Lower lobe of right lung (tissue), 2 donors: Measurements from ENCODE around the gene C17orf113. TPM values are rescaled to one million over a fixed set of nuclear protein-coding genes. Genes with fewer than 3 reads are reported as not detected.

Source experiments
- ATAC-seq, 2 donors: fragments of 200-7000 bp; cut with Tn5 transposase; one replicate each; pipeline ENCODE4 v1.9.1; 2020 to 2022; ENCODE audit warnings: mild to moderate bottlenecking in 2 of 2, moderate library complexity in 2 of 2
- DNase-seq: peaks from one replicate; pipeline ENCODE4 v3.0.0-alpha.2; 2020
- H3K27ac ChIP-seq: fragments of 200-600 bp; one replicate; pipeline ENCODE4 v1.8.0; 2022
- H3K27me3 ChIP-seq: fragments of 200-600 bp; one replicate; pipeline ENCODE4 v1.8.0; 2022; ENCODE audit warnings: low read depth
- H3K36me3 ChIP-seq: fragments of 200-600 bp; one replicate; pipeline ENCODE4 v1.8.0; 2022; ENCODE audit warnings: mild to moderate bottlenecking
- H3K4me1 ChIP-seq: fragments of 200-600 bp; one replicate; pipeline ENCODE4 v1.8.0; 2022
- H3K4me3 ChIP-seq: fragments of 200-600 bp; one replicate; pipeline ENCODE4 v1.8.0; 2022; ENCODE audit warnings: mild to moderate bottlenecking
- H3K9me3 ChIP-seq: fragments of 200-600 bp; one replicate; pipeline ENCODE4 v1.8.0; 2022
- intact Hi-C: fragments of 100-400 bp; cut with DNase I; formaldehyde crosslinking; loops from one replicate; pipeline ENCODE4 v1.11.0; 2022
- total RNA-seq: library from RNA; stranded (reverse); fragmentation: NEBNext Ultra II Directional; extraction: Animal tissue kit (Norgen Biotek cat#: 25700); gene quantifications from one replicate; pipeline ENCODE4 v1.2.1, GENCODE V29; 2021
- TF ChIP-seq, protein P1 (sequence below): fragments of 200-600 bp; IDR thresholded peaks from one replicate; pipeline ENCODE4 v1.8.0; 2022; ENCODE audit warnings: antibody characterized with exemption, mild to moderate bottlenecking
- donor health status: DM: no; HTN: yes; CAD: no; lungs with severe emphysema.

C17orf113 gene
- total RNA-seq, 1 donor from 2014 or later = 0.89 TPM

- no peak overlapping the region for H3K4me3 ChIP-seq
- peaks cover 14% of the 10 kb centered on the region for H3K27me3 ChIP-seq
- ATAC-seq (no peak), DNase-seq (no peak)
- no peaks in the 10 kb centered on the region for H3K36me3 ChIP-seq
- intact Hi-C loops = no loop called here
- no peaks in the 10 kb centered on the region for H3K9me3 ChIP-seq
- no peak overlapping the region for H3K27ac ChIP-seq
- no peaks in the 10 kb centered on the region for H3K4me1 ChIP-seq
- TF ChIP-seq, protein P1, sequence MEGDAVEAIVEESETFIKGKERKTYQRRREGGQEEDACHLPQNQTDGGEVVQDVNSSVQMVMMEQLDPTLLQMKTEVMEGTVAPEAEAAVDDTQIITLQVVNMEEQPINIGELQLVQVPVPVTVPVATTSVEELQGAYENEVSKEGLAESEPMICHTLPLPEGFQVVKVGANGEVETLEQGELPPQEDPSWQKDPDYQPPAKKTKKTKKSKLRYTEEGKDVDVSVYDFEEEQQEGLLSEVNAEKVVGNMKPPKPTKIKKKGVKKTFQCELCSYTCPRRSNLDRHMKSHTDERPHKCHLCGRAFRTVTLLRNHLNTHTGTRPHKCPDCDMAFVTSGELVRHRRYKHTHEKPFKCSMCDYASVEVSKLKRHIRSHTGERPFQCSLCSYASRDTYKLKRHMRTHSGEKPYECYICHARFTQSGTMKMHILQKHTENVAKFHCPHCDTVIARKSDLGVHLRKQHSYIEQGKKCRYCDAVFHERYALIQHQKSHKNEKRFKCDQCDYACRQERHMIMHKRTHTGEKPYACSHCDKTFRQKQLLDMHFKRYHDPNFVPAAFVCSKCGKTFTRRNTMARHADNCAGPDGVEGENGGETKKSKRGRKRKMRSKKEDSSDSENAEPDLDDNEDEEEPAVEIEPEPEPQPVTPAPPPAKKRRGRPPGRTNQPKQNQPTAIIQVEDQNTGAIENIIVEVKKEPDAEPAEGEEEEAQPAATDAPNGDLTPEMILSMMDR = no peak
These were observed 36.8 kb upstream of the C17orf113 start for GRCh38 chr17:42087042-42087701.

DNA sequence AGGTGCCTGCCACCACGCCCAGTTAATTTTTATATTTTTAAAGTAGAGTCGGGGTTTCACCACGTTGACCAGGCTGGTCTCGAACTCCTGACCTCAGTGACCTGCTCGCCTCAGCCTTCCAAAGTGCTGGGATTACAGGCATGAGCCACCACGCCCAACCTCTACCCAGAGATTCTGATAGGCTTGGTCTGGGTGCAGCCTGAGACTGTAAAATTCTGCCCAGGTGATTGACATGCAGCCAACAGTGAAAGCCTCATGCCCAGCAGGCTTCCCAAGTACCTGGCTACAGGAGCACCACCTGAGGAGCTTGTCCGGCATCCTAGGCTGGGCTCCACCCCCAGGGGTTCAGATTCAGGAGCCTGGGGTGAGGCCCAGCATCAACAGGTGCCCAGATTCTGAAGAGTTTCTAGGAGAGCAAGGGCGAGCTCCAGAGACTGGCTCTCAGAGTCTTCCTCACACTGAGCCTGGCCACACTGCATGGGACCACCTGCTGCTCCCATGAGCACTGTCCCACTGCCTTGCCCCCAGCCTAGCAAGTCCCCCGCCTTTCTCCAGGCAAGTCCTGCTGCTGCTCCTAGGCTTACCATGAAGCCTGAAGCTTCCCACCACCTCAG, 31.2 kb upstream of the C17orf113 start:
- DNase-seq (no peak), ATAC-seq (no peak)
- H3K27me3 ChIP-seq = no peaks in the 10 kb centered on the region
- intact Hi-C loops = no loop called here
- no peak overlapping the region for H3K27ac ChIP-seq
- H3K4me1 ChIP-seq = no peaks in the 10 kb centered on the region
- H3K36me3 ChIP-seq = no peaks in the 10 kb centered on the region
- TF ChIP-seq, protein P1 = no peak
- H3K9me3 ChIP-seq = no peaks in the 10 kb centered on the region
- H3K4me3 ChIP-seq = no peak overlapping the region

GRCh38 chr17:42079541-42079940, 29.1 kb upstream of the C17orf113 start:
- Histone ChIP-seq H3K9me3 (no peaks in the 10 kb centered on the region), H3K4me3 (no peak overlapping the region), H3K27me3 (no peaks in the 10 kb centered on the region), H3K27ac (no peak overlapping the region), H3K4me1 (no peaks in the 10 kb centered on the region), H3K36me3 (no peaks in the 10 kb centered on the region)
- no peak for ATAC-seq
- TF ChIP-seq, protein P1 = no peak
- DNase-seq = no peak
- intact Hi-C loops = no loop called here

DNA sequence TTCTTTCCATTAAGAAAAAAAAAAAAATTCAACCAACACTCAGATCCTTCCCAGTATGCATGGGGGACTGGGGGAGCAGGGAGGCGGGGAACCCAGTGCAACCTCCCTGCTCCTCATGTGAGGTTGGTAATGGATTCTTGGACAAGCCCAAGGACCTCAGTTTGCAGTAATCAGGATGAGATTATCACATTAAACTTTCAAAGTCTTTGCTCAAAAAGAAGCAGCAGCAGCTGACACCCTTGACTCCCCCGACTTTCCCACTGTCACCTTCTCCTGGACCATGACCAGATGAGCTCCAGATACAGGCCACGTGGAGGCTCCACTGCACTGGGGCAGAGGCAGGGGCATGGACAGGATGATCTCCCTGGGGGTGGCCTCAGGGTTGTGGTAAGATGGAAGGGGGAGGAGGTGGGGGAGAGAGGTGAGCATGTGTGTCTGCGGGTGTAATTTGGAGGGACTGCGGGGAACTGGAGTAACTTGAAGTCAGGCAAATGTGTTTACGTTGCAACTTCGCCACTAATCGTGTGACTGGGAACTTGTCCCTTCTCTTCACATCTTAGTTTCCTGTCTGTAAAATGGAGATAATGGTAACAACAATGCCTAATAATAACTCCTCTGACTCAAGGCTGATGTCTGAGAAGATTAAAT, 28.1 kb upstream of the C17orf113 start:
- Histone ChIP-seq H3K4me1 (no peaks in the 10 kb centered on the region), H3K27ac (no peak overlapping the region), H3K9me3 (no peaks in the 10 kb centered on the region), H3K4me3 (no peak overlapping the region), H3K36me3 (no peaks in the 10 kb centered on the region), H3K27me3 (peaks cover 1% of the 10 kb centered on the region)
- intact Hi-C loops = no loop called here
- DNase-seq (no peak), ATAC-seq (no peak)
- TF ChIP-seq, protein P1 = no peak

GRCh38 chr17:42077755-42078154, 27.4 kb upstream of the C17orf113 start:
- H3K9me3 ChIP-seq = no peaks in the 10 kb centered on the region
- H3K36me3 ChIP-seq = no peaks in the 10 kb centered on the region
- ATAC-seq (no peak), DNase-seq (no peak)
- no peak overlapping the region for H3K27ac ChIP-seq
- H3K27me3 ChIP-seq = peaks cover 9% of the 10 kb centered on the region
- intact Hi-C loops = no loop called here
- no peak overlapping the region for H3K4me3 ChIP-seq
- TF ChIP-seq, protein P1 = no peak
- H3K4me1 ChIP-seq = peaks cover under 1% of the 10 kb centered on the region
